Measurements from ENCODE around the gene TSSK6.

Gene TSSK6

GRCh38 chr19:19508217-19508616, 7.1 kb downstream of the TSSK6 start:
- Histone ChIP-seq H3K27me3 (ENCODE audit: control insufficient read depth, insufficient read depth, low read length) (no peaks in the 10 kb centered on the region), H3K4me2 (ENCODE audit: low read length) (no peak overlapping the region), H2AFZ (no peak overlapping the region), H3K4me3 (ENCODE audit: low read depth, low read length) (no peak overlapping the region), H3K4me1 (no peaks in the 10 kb centered on the region), H3K36me3 (ENCODE audit: control insufficient read depth, insufficient read depth, low read length) (no peaks in the 10 kb centered on the region), H3K9ac (no peak overlapping the region), H3K9me3 (ENCODE audit: control insufficient read depth, low read length) (no peaks in the 10 kb centered on the region), H3K79me2 (no peaks in the 10 kb centered on the region), H3K27ac (no peak overlapping the region)
- TF ChIP-seq, protein P1, sequence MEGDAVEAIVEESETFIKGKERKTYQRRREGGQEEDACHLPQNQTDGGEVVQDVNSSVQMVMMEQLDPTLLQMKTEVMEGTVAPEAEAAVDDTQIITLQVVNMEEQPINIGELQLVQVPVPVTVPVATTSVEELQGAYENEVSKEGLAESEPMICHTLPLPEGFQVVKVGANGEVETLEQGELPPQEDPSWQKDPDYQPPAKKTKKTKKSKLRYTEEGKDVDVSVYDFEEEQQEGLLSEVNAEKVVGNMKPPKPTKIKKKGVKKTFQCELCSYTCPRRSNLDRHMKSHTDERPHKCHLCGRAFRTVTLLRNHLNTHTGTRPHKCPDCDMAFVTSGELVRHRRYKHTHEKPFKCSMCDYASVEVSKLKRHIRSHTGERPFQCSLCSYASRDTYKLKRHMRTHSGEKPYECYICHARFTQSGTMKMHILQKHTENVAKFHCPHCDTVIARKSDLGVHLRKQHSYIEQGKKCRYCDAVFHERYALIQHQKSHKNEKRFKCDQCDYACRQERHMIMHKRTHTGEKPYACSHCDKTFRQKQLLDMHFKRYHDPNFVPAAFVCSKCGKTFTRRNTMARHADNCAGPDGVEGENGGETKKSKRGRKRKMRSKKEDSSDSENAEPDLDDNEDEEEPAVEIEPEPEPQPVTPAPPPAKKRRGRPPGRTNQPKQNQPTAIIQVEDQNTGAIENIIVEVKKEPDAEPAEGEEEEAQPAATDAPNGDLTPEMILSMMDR (IDR thresholded peaks at IDR 0.05): no peak

GRCh38 chr19:19507354-19507753, 8.0 kb downstream of the TSSK6 start:
- Histone ChIP-seq H3K36me3 (ENCODE audit: control insufficient read depth, insufficient read depth, low read length) (no peaks in the 10 kb centered on the region), H3K4me1 (no peaks in the 10 kb centered on the region), H3K79me2 (no peaks in the 10 kb centered on the region), H3K4me2 (ENCODE audit: low read length) (no peak overlapping the region), H3K27me3 (ENCODE audit: control insufficient read depth, insufficient read depth, low read length) (no peaks in the 10 kb centered on the region), H3K9ac (no peak overlapping the region), H3K9me3 (ENCODE audit: control insufficient read depth, low read length) (no peaks in the 10 kb centered on the region), H2AFZ (no peak overlapping the region), H3K4me3 (ENCODE audit: low read depth, low read length) (no peak overlapping the region), H3K27ac (no peak overlapping the region)
- TF ChIP-seq, protein P1 (IDR thresholded peaks at IDR 0.05): no peak

DNA sequence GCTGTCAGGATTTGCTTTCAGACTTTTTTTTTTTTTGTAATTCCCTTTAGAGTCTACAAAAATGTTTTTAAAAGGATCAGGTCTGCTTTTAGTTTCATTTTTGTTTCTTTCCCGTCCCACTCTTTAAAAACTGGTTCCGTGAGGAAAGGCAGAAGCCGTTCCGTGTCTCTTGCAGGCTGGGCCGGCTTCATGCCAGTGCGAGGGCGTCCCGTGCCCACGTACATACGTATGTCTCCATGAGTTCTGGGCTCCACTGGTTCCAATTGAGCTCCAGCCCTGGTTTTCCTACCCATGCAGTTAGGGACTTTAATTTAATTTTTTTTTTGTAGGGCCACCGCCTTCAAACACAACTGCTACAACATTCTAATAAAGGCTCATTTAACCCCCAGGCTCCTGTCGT, 8.8 kb downstream of the TSSK6 start:
- no peak overlapping the region for H3K4me2 ChIP-seq (ENCODE audit: low read length)
- no peaks in the 10 kb centered on the region for H3K27me3 ChIP-seq (ENCODE audit: control insufficient read depth, insufficient read depth, low read length)
- H3K9me3 ChIP-seq (ENCODE audit: control insufficient read depth, low read length): no peaks in the 10 kb centered on the region
- TF ChIP-seq, protein P1 (IDR thresholded peaks at IDR 0.05): no peak
- no peaks in the 10 kb centered on the region for H3K36me3 ChIP-seq (ENCODE audit: control insufficient read depth, insufficient read depth, low read length)
- H3K79me2 ChIP-seq: no peaks in the 10 kb centered on the region
- H2AFZ ChIP-seq: no peak overlapping the region
- no peak overlapping the region for H3K27ac ChIP-seq
- no peaks in the 10 kb centered on the region for H3K4me1 ChIP-seq
- H3K4me3 ChIP-seq (ENCODE audit: low read depth, low read length): no peak overlapping the region
- H3K9ac ChIP-seq: no peak overlapping the region

DNA sequence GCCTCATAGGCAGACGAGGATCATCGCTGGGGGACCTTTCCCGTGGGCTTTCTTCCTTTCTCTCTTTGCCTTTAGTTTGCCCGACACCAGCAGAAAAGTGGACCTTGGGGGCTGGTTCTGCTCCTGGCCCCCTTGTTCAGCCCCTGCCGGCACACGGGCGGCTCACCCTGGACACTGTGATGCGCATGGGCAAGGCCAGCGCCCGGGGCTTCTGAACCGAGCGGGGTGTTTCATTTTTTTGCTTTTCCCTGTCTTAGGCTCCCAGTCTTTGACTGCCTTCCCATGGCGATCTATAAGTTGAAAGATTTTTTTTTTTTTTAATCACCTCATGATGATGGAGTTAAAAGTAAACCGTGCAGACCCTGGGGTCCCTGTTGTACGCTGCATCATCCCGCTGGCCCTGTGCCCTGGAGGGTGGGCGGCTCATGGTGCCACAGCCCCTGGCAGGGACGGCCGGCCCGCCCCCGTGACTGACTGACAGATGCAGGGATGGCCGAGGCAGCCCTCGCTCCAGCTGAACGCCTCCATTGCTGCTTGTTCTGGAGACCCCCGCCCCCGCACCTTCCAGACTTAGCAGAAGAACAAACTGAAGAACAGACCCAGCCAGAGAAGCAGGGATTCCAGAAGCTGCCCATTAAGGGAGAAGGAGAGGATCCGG, 9.6 kb downstream of the TSSK6 start:
- H3K4me1 ChIP-seq: no peaks in the 10 kb centered on the region
- H3K4me3 ChIP-seq (ENCODE audit: low read depth, low read length): no peak overlapping the region
- H3K4me2 ChIP-seq (ENCODE audit: low read length): no peak overlapping the region
- no peaks in the 10 kb centered on the region for H3K27me3 ChIP-seq (ENCODE audit: control insufficient read depth, insufficient read depth, low read length)
- H3K36me3 ChIP-seq (ENCODE audit: control insufficient read depth, insufficient read depth, low read length): no peaks in the 10 kb centered on the region
- no peaks in the 10 kb centered on the region for H3K9me3 ChIP-seq (ENCODE audit: control insufficient read depth, low read length)
- H3K79me2 ChIP-seq: no peaks in the 10 kb centered on the region
- H3K27ac ChIP-seq: no peak overlapping the region
- no peak overlapping the region for H2AFZ ChIP-seq
- no peak overlapping the region for H3K9ac ChIP-seq
- TF ChIP-seq, protein P1 (IDR thresholded peaks at IDR 0.05): no peak

Measured in parathyroid adenoma (tissue), 2 donors.